Glomerular endothelial cell (primary cell): ENCODE data around the gene KCNE4. TPM values are rescaled to one million over a fixed set of nuclear protein-coding genes. Genes with fewer than 3 reads are reported as not detected.

Experiments
- DNase-seq: peaks from one replicate; pipeline ENCODE4 v3.0.0-alpha.2; 2011; ENCODE audit warnings: low read depth, low spot score; ENCODE audit errors: extremely low read depth
- total RNA-seq: library from RNA; depleted of rRNA; stranded (reverse); fragments of >200 nt; gene quantifications from 2 replicates; pipeline ENCODE4 v1.2.3, GENCODE V29; 2015

The KCNE4 gene
- total RNA-seq, 1 donor from 2014 or later, result 0.47 TPM

DNA sequence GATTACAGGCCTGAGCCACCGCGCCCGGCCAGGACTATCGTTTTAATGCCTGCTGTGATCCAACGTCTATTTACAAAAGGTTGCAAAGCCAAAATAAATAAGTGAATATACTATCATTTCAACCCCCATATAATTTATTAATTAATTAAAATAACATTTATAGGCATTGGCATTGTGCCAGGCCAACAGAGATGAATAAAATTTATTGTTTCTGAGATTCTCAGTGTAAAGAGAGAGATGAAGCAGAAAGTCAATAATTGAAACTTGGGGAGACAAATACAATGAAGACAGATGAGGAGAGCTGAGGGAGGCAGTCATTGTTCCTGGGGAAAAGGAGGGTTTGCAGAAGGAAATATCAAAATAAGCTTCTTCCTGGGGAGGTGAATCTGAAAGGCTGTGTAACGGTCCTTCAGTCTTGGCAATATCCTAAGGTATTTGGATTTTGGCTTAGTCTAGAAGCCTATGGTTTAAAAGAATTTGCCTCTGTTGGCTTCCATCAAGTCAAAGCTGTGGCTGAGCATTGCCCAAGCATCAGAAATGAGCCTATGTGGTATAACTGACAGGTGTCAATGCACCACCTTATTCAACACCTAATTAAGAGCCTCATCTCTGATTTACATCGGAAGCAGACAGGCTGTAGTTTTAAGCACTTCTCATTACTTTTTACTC is 31.5 kb downstream of the KCNE4 start:
- no peak for DNase-seq

DNA sequence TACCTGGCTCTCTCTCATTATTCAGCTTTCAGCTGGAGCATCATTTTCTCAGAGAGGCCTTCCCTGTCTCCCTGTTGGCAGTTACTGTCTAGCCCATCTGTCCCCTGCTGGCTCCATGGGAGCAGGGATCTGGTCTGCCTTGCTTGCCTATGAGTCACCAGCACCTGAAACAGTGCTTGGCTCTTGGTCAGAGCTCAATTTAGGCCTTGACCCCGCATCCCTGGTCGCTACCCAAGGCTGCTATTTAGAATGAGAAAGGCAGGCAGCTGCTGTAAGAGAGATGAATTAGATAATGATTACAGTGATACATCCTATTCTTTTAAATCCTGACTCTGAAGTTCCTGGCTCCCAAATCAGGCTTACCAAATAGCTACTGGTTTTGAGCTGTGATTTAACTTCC is 32.9 kb downstream of the KCNE4 start:
- no peak for DNase-seq

DNA sequence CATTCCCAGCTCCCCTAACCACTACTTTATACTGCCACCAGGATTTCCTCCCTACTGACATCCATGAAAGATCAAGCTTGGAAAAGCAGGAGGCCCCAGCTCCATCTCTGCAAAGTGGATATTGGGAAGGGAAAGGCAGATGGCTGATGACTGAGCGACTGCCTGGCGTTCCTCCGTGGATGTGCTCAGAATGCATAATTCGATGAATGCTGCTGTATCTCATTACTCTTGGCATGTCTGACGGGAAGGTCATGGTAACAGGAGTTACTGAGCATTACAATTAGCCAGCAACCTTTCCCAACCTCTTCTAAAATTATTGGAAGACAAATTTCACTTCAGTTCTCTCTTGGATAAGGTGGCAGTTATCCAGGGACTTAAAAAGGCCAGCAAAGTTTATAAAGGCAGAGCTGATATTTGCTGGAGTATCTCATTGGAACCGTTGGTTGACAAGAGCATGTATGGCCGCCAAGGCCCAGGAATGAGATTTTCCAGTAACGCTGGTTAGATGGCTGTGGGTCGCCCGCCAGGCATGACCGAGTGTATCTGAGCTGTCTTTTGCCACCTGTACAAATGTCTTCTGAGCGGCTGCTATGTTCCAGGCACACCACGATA is 34.5 kb downstream of the KCNE4 start:
- no peak for DNase-seq

DNA sequence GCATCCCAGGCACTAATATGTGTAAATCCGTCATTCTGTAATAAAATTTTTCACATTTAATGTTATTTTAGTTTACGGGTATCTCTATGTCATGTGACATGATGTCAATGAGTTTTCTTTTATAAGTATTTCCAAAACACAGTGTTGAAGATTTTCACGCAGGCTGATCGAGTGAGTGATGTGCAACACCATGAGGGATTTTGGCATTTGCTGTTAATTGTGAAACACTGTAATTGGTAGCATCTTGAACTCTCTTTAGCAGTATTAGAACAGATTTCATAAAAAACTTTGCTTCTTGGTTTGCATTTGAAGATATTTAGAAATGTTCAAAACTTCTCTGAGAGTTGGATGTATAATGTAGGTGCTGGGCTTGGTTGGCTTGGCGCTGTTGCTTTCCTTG is 35.5 kb downstream of the KCNE4 start:
- no peak for DNase-seq

GRCh38 chr2:223088866-223089265 is 36.9 kb downstream of the KCNE4 start:
- no peak for DNase-seq

DNA sequence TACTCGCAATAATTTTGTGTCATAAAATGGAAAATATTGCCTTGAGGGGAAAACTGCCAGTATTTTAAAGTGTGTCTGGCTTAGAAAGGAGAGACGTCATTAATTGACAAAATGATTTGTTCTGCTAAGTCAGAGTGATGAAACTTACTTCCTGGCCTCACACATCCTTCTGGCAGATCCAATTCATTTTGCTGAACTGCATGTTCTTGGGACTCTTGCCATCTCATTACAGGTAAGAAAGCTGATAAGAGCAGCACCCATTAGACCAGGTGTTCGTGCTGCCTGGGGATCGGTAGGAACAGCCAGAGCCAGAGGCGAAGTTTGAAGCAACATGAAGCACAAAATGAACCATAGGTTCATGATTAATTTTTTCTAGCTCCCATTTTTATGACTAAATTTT is 38.0 kb downstream of the KCNE4 start:
- no peak for DNase-seq

DNA sequence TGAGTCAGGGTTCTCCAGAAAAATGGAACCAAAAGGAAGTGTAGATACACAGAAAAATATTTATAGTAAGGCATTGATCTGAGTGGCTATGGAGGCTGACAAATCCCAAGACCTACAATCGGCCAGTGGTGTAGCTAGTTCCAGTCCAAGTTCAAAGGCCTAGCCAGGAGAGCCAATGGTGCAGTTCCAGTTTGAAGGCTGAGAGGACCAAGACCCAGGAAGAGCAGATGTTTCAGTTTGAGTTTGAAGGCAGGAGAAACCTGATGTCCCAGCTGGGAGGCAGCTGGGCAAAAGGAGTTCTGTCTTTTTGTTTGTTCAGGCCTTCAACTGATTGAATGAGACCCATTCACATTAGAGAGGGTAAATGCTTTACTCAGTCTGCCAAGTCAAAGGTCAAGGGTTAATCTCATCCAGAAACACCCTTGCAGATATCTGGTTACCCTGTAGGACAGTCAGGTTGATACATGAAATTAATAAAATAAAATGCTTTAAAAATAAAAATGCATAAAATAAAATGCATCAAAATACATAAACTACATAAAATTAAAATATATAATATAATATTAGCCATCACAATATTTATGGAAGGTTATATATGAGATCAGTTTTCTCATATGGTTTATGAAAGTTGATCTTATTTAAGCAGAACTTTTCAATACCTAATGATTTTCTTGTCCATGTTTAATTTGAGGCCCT is 38.7 kb downstream of the KCNE4 start:
- no peak for DNase-seq

DNA sequence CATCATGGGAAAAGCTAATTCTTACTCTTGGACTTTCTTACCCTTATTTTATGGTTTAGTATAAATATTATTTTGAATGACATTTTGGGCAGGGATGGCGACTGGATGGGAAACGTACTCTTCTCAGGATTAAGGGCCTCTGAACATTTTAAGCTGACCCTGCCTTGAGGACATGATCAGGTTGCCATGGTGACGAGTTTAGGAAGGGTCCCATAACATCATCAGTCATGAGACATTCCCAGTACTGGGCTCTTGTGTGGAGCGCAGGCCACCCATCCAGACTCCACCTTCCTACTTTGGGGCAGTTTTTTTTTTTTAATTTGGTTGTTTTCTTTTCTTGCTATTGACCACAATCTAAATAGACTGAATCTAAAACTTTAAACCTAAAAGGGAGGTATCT is 40.7 kb downstream of the KCNE4 start:
- DNase-seq, result no peak

- no peak for DNase-seq
These were observed 41.6 kb downstream of the KCNE4 start for GRCh38 chr2:223093436-223094241.

DNA sequence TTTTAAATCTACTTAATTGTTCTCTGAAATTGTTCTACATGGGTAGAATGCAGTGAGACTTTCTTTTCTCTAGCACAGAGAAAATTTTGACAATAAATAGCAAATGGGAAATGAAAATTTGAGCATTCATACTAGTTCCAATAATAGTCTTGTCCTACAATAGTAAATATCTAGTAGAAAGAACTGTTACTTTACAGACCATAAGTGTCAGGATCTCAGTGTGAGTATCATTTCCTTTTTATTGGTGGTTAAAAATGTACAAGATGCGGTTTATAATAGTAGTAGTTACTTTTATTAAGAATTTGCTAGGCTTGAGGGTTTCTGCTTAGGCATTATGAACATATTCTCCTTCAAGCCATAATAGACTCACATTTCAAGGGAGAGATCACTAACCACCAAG is 43.2 kb downstream of the KCNE4 start:
- no peak for DNase-seq

DNA sequence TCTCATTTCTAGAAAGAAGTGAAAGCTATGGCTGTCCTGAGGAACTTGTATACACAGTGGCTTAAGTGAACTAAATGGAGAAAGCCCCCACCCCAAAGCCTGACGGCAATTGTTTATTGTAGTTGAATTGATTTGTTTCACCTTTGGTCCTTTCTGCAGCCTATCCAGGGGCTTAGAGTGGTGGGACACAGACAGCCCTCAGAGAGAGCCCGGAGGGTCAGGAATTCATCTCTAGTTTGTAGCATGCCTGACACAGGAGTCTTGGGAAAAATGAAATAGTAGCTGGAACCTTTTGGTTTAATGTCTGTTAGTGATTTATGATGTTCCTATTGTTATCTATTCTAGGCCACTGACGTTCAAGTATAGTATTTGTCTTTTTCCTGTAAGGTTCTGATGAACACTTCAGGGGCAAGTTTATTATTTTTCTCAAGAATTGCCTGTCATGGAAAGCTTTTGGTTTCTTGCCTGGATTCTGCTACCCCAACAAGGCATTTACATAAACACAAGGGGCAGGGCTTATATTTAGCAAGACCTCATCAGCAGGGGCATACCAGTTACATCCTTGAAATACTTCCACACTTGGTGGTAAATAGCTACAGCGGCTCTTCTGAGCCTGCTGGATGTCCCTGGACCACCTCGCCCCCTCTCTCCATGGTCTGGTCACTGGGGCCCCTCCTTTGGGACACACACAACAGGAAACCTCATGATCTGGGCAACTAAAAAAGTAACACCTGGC is 44.4 kb downstream of the KCNE4 start:
- DNase-seq, result no peak

- DNase-seq, result no peak
These were observed 45.9 kb downstream of the KCNE4 start for GRCh38 chr2:223097888-223098383.

- DNase-seq, result no peak
These were observed 47.6 kb downstream of the KCNE4 start for GRCh38 chr2:223099561-223099960.

- no peak for DNase-seq
These were observed 48.1 kb downstream of the KCNE4 start for GRCh38 chr2:223100061-223100511.

DNA sequence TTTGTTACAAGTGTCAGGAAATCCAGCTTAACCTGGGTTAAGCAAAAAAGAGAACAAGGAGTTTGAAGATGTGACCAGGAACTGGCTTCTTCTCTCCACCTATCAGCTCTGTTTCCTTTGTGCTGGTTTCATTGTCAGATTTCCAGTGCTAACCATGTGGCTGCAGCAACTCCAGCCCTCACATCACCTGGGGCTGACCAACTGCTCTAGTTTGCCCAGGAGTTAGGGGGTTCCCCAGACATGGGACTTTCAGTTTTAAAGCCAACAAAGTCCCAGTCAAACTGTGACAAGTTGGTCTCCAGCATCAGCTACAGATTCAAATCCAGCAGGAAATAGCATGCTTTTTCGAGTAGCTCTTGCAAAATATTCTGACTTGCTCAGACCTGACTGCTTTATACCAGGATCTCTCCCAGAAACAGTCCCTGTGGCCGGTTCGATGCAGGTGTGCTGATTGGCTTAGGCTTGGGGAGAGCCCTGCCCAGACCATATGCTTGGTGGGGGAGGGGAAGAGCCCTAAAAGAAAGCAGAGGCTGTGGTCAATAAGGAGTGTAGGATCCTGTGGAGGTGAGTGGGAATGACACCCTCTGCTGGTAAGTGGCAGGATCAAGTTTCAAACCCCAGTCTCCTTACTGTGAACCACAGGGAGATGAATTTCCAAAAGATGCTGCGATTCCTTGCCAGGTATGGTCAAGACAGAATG is 49.5 kb downstream of the KCNE4 start:
- DNase-seq, result no peak

- no peak for DNase-seq
These were observed 50.0 kb downstream of the KCNE4 start for GRCh38 chr2:223102040-223102400.

DNA sequence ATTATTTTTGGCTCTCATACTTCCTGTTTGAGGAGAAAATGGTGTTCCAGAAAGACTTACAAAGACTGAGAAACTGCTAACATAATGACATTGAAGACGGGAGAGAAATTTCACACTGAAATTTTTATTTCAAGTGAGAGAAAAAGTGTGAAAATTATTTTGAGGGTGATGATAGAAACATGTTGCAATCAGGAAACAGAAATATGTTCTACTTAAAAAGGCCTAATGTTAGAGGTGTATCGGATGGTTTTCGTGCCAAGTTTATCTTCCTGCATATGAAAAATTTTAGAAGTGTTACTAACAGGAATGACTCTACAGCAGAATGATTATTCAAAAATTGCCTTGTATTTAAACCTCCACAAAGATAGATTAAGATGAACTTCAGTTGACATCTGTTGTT is 50.5 kb downstream of the KCNE4 start:
- DNase-seq, result no peak

DNA sequence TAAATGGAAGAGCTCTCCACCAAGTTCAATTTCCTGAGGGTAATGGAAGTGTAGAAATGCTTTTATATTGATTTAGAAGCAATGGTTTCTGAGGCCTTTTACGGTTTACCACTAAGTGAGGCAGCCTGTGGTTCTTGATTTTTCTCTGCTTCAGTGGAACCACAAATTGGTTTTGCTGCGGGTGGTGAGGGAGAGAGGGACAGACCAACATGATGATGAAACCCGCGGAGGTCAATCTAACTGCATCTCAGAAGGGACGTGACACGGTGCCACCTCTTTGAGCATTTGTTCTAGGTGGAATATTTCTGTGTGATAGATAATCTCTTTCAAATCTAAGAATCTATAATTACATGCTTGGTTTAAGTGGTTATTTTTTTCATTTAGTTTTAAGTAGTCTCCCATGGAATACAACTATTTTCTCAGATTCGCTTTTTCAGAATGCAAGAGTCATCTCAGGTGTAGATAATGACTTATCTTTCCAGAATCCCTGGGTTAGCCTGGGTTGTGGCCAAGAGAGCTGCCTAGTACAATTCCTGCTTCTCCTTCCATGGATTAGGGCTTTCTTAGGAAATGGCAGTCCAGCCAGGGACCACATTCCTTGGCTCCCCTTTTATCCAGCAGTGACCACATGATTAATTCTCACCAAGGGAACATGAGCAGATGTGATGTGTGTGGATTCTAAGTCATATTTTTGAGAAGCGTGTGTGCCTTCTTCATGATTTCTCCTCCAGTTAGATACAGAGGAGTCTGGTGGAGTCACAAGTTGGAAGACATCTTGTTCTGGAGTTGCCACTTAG is 52.5 kb downstream of the KCNE4 start:
- DNase-seq, result no peak
